Activated CD4-positive, alpha-beta T cell treated with anti-CD3 and anti-CD28 coated beads for 24 hours (primary cell): ENCODE data around the gene PRDX6.
A peak's percentile ranks its signal among the peaks of the same experiment; 100 is the strongest.
"Not testable (repeated sequence)": the region's sequence is repeated elsewhere in the genome, so short reads cannot be mapped to it uniquely, and the experiment has no call there.

Experiments used
- DNase-seq, 2 donors: peaks; one replicate each; pipeline ENCODE4 v3.0.0-alpha.2; 2020; ENCODE audit warnings: low read depth in 2 of 2

The PRDX6 gene

GRCh38 chr1:173477286-173478093, at the start of gene PRDX6:
Gene PRDX6, plus strand, starts transcription at chr1:173477335. Its CDS starts 63 bp downstream, at chr1:173477398.
- DNase-seq, result peak in 1 of 2 donors; percentile 73

GRCh38 chr1:173429471-173430402, 47.4 kb upstream of the PRDX6 start:
- peak; percentile 43 to 47 for DNase-seq

- DNase-seq, result no peak
Observed at GRCh38 chr1:173430677-173431303, 46.3 kb upstream of the PRDX6 start.

- DNase-seq, result peak; percentile 87 to 88
Observed at GRCh38 chr1:173431304-173432045, 45.7 kb upstream of the PRDX6 start.

- no peak for DNase-seq
Observed at GRCh38 chr1:173432331-173432730, 44.8 kb upstream of the PRDX6 start.

- no peak for DNase-seq
Observed at GRCh38 chr1:173433751-173434326, 43.3 kb upstream of the PRDX6 start.

- no peak for DNase-seq
Observed at GRCh38 chr1:173436841-173437428, 40.2 kb upstream of the PRDX6 start.

- no peak for DNase-seq
Observed at GRCh38 chr1:173438675-173439074, 38.5 kb upstream of the PRDX6 start.

GRCh38 chr1:173440430-173440829, 36.7 kb upstream of the PRDX6 start:
- no peak for DNase-seq

GRCh38 chr1:173444757-173445156, 32.4 kb upstream of the PRDX6 start:
- no peak for DNase-seq

GRCh38 chr1:173445164-173445563, 32.0 kb upstream of the PRDX6 start:
- no peak for DNase-seq

GRCh38 chr1:173445656-173446055, 31.5 kb upstream of the PRDX6 start:
- no peak for DNase-seq

GRCh38 chr1:173447224-173447623, 29.9 kb upstream of the PRDX6 start:
- no peak for DNase-seq

- DNase-seq, result no peak
Observed at GRCh38 chr1:173448945-173449344, 28.2 kb upstream of the PRDX6 start.

- DNase-seq, result no peak
Observed at GRCh38 chr1:173451981-173452380, 25.2 kb upstream of the PRDX6 start.

GRCh38 chr1:173453982-173454381, 23.2 kb upstream of the PRDX6 start:
- DNase-seq, result no peak

- DNase-seq, result no peak
Observed at GRCh38 chr1:173454966-173455524, 22.1 kb upstream of the PRDX6 start.

- no peak for DNase-seq
Observed at GRCh38 chr1:173459885-173460284, 17.2 kb upstream of the PRDX6 start.

- not testable (repeated sequence) for DNase-seq
Observed at GRCh38 chr1:173462666-173463065, 14.5 kb upstream of the PRDX6 start.

- DNase-seq, result not testable (repeated sequence)
Observed at GRCh38 chr1:173464185-173464584, 12.9 kb upstream of the PRDX6 start.
